ENCODE results near the gene SMIM30. TPM values are rescaled to one million over a fixed set of nuclear protein-coding genes. Genes with fewer than 3 reads are reported as not detected.

Gene SMIM30
- total RNA-seq, 1 experiment from 2014 or later: 55.8 TPM

DNA sequence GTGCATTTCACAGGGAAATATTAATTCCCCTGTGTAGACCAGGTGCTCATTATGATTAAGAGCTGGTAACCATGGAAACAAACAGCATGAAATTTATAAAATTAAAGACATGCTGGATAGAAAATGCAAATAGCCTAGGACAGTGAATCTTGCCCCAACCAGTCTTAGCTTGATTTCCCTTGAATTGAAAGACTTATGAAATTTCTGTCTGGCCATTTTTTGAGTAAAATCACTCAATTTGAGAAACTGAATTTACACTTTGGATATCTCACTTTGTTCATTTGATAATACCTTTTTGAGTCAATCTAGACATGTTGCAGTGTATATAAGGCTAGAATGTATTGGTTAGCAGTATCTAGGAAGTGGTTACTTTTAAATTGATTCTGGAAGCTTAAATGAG lies 4.4 kb upstream of the SMIM30 start:
- Histone ChIP-seq H3K9me3 (ENCODE audit: control insufficient read depth in 1 of 2, insufficient read depth in 1 of 2, low read depth in 1 of 2, low read length in 2 of 2) (no peaks in the 10 kb centered on the region), H3K27ac (ENCODE audit: low read depth, low read length) (no peak overlapping the region), H3K36me3 (ENCODE audit: control insufficient read depth in 1 of 2, insufficient read depth in 2 of 2, low read length in 2 of 2) (no peaks in the 10 kb centered on the region), H3K79me2 (ENCODE audit: insufficient read depth, low read length) (peaks cover 2% of the 10 kb centered on the region), H3K4me1 (ENCODE audit: control insufficient read depth in 1 of 2, insufficient read depth in 2 of 2, low read length in 2 of 2) (peaks cover 0 to 6% of the 10 kb centered on the region in 2 experiments; a peak in 2 of 4 replicates), H3K27me3 (ENCODE audit: insufficient read depth, low read length) (no peaks in the 10 kb centered on the region), H3K9ac (ENCODE audit: low read length) (no peak overlapping the region), H3K9me2 (ENCODE audit: insufficient read depth) (no peaks in the 10 kb centered on the region), H2AFZ (ENCODE audit: low read depth, low read length, poor library complexity, severe bottlenecking) (no peak overlapping the region), H4K20me1 (ENCODE audit: insufficient read depth) (no peaks in the 10 kb centered on the region), H3K4me2 (ENCODE audit: low read length) (no peak overlapping the region), H3K4me3 (replicated peaks in 1 of 2; ENCODE audit: low read depth in 1 of 2, low read length in 2 of 2) (no peak overlapping the region)
- ATAC-seq: no peak
- POLR2A ChIA-PET: interaction anchor here (0.7 kb wide), 1 partner anchor 166 kb away, joined by 3 read pairs; no protein-coding TSS in a partner anchor
- DNase-seq (ENCODE audit: low read depth, low spot score): no peak
- CTCF ChIA-PET: no interaction called here
- TF ChIP-seq, protein P1, sequence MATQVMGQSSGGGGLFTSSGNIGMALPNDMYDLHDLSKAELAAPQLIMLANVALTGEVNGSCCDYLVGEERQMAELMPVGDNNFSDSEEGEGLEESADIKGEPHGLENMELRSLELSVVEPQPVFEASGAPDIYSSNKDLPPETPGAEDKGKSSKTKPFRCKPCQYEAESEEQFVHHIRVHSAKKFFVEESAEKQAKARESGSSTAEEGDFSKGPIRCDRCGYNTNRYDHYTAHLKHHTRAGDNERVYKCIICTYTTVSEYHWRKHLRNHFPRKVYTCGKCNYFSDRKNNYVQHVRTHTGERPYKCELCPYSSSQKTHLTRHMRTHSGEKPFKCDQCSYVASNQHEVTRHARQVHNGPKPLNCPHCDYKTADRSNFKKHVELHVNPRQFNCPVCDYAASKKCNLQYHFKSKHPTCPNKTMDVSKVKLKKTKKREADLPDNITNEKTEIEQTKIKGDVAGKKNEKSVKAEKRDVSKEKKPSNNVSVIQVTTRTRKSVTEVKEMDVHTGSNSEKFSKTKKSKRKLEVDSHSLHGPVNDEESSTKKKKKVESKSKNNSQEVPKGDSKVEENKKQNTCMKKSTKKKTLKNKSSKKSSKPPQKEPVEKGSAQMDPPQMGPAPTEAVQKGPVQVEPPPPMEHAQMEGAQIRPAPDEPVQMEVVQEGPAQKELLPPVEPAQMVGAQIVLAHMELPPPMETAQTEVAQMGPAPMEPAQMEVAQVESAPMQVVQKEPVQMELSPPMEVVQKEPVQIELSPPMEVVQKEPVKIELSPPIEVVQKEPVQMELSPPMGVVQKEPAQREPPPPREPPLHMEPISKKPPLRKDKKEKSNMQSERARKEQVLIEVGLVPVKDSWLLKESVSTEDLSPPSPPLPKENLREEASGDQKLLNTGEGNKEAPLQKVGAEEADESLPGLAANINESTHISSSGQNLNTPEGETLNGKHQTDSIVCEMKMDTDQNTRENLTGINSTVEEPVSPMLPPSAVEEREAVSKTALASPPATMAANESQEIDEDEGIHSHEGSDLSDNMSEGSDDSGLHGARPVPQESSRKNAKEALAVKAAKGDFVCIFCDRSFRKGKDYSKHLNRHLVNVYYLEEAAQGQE (IDR thresholded peaks at IDR 0.05; ENCODE audit: low read depth): no peak
- TF ChIP-seq TCF7L2 (IDR thresholded peaks at IDR 0.05; ENCODE audit: borderline replicate concordance, extremely low read depth, insufficient read depth, insufficient read length) (no peak), JUND (IDR thresholded peaks at IDR 0.05) (no peak), EZH2 (IDR thresholded peaks at IDR 0.05) (no peak), EGR1 (IDR thresholded peaks at IDR 0.05; ENCODE audit: low read depth) (no peak), CEBPB (IDR thresholded peaks at IDR 0.05; ENCODE audit: low read depth) (no peak), ELF1 (IDR thresholded peaks at IDR 0.05; ENCODE audit: borderline replicate concordance, low read depth) (no peak), ZFX (IDR thresholded peaks at IDR 0.05) (no peak), RAD21 (IDR thresholded peaks at IDR 0.05; ENCODE audit: low read depth) (no peak), YY1 (IDR thresholded peaks at IDR 0.05; ENCODE audit: extremely low read depth, insufficient replicate concordance, low read depth, low read length) (no peak)
- TF ChIP-seq, protein P2, sequence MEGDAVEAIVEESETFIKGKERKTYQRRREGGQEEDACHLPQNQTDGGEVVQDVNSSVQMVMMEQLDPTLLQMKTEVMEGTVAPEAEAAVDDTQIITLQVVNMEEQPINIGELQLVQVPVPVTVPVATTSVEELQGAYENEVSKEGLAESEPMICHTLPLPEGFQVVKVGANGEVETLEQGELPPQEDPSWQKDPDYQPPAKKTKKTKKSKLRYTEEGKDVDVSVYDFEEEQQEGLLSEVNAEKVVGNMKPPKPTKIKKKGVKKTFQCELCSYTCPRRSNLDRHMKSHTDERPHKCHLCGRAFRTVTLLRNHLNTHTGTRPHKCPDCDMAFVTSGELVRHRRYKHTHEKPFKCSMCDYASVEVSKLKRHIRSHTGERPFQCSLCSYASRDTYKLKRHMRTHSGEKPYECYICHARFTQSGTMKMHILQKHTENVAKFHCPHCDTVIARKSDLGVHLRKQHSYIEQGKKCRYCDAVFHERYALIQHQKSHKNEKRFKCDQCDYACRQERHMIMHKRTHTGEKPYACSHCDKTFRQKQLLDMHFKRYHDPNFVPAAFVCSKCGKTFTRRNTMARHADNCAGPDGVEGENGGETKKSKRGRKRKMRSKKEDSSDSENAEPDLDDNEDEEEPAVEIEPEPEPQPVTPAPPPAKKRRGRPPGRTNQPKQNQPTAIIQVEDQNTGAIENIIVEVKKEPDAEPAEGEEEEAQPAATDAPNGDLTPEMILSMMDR (IDR thresholded peaks at IDR 0.05 in 2 of 3, conservative IDR thresholded peaks at IDR 0.05 in 1 of 3; ENCODE audit: borderline replicate concordance in 1 of 3, insufficient read depth in 1 of 3, low read depth in 2 of 3, low read length in 2 of 3): no peak
- TF ChIP-seq, protein P3, sequence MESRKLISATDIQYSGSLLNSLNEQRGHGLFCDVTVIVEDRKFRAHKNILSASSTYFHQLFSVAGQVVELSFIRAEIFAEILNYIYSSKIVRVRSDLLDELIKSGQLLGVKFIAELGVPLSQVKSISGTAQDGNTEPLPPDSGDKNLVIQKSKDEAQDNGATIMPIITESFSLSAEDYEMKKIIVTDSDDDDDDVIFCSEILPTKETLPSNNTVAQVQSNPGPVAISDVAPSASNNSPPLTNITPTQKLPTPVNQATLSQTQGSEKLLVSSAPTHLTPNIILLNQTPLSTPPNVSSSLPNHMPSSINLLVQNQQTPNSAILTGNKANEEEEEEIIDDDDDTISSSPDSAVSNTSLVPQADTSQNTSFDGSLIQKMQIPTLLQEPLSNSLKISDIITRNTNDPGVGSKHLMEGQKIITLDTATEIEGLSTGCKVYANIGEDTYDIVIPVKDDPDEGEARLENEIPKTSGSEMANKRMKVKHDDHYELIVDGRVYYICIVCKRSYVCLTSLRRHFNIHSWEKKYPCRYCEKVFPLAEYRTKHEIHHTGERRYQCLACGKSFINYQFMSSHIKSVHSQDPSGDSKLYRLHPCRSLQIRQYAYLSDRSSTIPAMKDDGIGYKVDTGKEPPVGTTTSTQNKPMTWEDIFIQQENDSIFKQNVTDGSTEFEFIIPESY (IDR thresholded peaks at IDR 0.05; ENCODE audit: extremely low read depth, insufficient replicate concordance, low read length): no peak
- TF ChIP-seq, protein P4, sequence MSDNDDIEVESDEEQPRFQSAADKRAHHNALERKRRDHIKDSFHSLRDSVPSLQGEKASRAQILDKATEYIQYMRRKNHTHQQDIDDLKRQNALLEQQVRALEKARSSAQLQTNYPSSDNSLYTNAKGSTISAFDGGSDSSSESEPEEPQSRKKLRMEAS (IDR thresholded peaks at IDR 0.05): no peak
- TF ChIP-seq, protein P5, sequence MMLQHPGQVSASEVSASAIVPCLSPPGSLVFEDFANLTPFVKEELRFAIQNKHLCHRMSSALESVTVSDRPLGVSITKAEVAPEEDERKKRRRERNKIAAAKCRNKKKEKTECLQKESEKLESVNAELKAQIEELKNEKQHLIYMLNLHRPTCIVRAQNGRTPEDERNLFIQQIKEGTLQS (IDR thresholded peaks at IDR 0.05): no peak
- intact Hi-C loops (cut with micrococcal nuclease): no loop called here
- BruUV-seq (replicated peaks): no TSS peak
- RAD21 ChIA-PET (ENCODE audit: low non-redundant PET in 1 of 2, low total read pairs in 2 of 2, uncharacterized antibody in 2 of 2, unreplicated experiment in 2 of 2): no interaction called here
